Right ventricle myocardium superior (tissue), 1 donor: ENCODE results near the gene COLEC11. TPM values are rescaled to one million over a fixed set of nuclear protein-coding genes. Genes with fewer than 3 reads are reported as not detected.
"Not testable (repeated sequence)": the region's sequence is repeated elsewhere in the genome, so short reads cannot be mapped to it uniquely, and the experiment has no call there.

ENCODE experiments used
- ATAC-seq: fragments of 200-7000 bp; cut with Tn5 transposase; one replicate; pipeline ENCODE4 v1.9.1; 2020; ENCODE audit warnings: mild to moderate bottlenecking; ENCODE audit not compliant: poor library complexity
- DNase-seq: peaks from one replicate; pipeline ENCODE4 v3.0.0-alpha.2; 2020
- intact Hi-C: fragments of 100-400 bp; cut with DNase I; formaldehyde crosslinking; loops from one replicate; pipeline ENCODE4 v1.11.2; 2022
- long read RNA-seq: library from polyadenylated mRNA; unstranded; transcript quantifications from one replicate; pipeline ENCODE4 v2.0.0, GENCODE V29; 2021
- total RNA-seq: library from RNA; stranded (reverse); fragmentation: NEBNext Ultra II Directional; extraction: Animal tissue kit (Norgen Biotek cat#: 25700); gene quantifications from one replicate; pipeline ENCODE4 v1.2.1, GENCODE V29; 2021
- donor health status: DM: no; HTN: yes; CAD: no; lungs with severe emphysema.

COLEC11 gene
- total RNA-seq: 2.9 TPM
- long read RNA-seq, partial matches to known transcripts: 0 of 4 reads
- long read RNA-seq, other reads (novel, unspliced or antisense): 0 of 4 reads

DNA sequence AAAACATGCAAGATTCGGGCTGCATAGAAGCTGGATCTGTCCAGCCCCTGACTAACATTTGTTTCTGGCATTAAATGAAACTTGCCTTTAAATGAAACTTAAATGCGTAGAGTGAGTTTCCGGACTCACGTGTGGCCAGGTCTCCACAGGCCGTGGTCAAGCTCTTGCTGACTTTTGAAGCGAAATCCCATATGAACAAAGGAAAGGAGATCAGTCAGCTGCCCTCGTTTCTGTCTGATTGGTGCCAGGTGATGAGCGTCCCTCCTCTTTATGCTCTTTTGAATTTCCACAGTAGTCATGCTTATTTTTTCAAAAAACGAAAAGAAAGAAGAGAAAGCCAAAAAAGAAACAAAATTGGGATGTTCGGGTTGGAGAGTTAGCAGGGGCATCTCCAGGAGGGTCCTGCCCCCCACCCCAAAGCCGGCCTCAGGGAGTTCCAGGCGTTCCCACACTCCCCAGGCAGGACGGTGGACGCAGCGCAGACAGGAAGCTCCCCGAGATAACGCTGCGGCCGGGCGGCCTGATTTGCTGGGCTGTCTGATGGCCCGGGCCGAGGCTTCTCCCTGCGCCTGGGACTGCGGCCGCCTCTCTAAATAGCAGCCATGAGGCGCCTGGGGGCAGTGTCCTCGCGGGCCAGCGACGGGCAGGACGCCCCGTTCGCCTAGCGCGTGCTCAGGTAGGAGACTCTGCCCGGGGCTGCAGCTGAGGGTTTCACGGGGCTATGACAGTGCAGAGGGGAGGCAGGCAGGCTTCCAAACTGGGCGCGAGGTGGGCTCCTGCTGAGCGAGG, at the start of gene COLEC11:
TSS of gene COLEC11 (plus strand) at position 620 of the 789 bp plus-strand sequence. CDS start 9,229 bp downstream, outside the sequence.
- ATAC-seq (peak; percentile 96), DNase-seq (peak; percentile 76)
- intact Hi-C loops: no loop called here

DNA sequence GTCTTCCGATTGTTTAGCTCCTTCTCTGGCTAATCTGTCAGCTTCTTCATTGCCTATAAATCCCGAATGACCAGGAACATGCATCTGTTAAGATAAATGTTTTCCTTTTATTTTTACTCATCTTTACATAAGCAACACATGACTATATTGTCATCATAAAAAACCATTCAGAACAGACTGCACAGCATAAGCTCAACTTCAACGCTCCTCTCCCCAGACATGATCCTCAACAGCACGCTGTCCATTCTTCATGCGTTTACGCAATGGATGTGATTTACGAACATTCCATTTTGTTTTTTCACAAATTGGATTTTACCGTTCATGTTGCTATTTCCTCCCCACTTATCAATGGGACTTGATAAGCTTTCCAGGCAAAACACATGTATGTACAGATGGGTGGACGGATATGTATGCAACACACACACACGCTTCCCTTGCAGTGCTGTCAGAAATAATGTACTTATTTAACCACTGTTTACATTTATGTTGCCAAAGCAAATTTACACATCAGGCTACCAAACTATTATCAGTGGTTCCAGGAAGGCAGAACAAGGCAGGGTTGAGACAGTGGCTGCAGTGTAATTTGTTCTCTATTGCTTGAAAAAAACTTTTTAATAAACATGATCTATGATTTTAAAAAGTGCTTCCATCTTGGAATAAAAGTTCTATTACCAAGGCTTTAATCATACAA, 49.0 kb upstream of the COLEC11 start:
- intact Hi-C loops: no loop called here
- DNase-seq (no peak), ATAC-seq (no peak)

DNA sequence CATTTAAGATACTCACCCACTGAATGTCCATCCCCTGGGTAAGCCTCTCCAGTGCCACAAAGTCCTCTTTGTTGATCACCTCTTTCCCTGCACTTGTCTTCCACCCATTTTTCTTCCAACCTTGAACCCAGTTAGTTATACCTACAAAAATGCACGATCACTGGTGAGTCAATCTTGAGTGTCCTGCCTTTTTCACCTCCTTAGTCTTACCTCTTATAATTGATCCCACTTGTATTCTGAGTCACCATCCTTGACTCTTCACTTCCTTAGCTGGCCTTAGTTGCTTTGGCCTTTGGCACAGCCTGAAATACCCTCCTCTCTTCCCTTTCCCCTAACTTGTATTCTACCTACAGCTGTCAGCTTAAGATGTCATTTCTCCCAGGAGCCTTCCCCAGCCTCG, 47.0 kb upstream of the COLEC11 start:
- intact Hi-C loops: no loop called here
- ATAC-seq (no peak), DNase-seq (no peak)

DNA sequence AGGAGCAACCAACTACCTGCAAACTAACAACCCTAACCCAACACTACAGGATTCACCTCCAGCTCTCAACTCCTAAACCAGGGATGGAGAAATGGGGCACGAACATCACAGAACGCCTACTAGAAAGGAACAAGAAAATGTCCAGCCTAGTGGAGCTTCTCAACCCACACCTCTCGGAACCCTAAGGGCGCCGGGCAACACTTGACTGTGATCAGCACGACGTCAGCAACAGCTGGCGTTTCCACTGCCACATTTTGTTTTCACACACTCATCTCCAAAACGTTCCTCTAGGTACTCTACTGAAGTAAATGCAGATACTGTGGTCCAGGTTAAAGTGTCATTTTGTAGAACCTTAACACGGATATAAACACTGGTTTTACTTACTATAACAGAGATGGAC, 41.0 kb upstream of the COLEC11 start:
- ATAC-seq: no peak
- intact Hi-C loops: no loop called here
- no peak for DNase-seq

- ATAC-seq: no peak
- intact Hi-C loops: no loop called here
- no peak for DNase-seq
These were observed 37.2 kb upstream of the COLEC11 start for GRCh38 chr2:3557639-3558204.

- peak; percentile 99 for DNase-seq
- peak; percentile 99 for ATAC-seq
- intact Hi-C loops: no loop called here
These were observed 36.5 kb upstream of the COLEC11 start, which contains the start of gene RNASEH1 for GRCh38 chr2:3558205-3559014. RNASEH1 (minus strand) TSS chr2:3558333; CDS start chr2:3558260, 73 bp downstream.

DNA sequence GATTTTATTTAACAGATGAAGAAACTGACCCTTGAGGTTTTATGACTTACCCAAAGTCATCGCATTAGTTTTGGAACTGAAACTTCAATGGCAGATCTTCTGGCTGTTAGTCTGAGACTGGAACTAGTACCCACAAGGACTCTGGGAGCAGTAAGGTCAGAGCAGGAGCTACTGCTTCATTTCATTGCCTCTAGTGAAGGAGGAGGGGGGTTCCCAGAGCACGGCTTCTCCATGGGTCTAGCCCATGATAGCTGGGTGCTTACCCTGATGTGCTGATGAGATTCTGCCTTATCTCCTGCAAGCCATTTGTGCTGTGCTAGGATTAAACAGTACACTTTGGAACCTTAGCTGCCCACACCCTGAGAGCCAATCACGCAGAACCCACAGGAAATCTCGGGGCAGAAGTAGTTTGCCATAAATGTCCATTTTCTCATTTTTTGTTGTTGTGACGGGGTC, 31.4 kb upstream of the COLEC11 start:
- intact Hi-C loops: no loop called here
- ATAC-seq (no peak), DNase-seq (no peak)

- DNase-seq: no peak
- intact Hi-C loops: no loop called here
- no peak for ATAC-seq
These were observed 29.8 kb upstream of the COLEC11 start for GRCh38 chr2:3565117-3565516.

- DNase-seq (no peak), ATAC-seq (no peak)
- intact Hi-C loops: no loop called here
These were observed 28.1 kb upstream of the COLEC11 start for GRCh38 chr2:3566806-3567205.

DNA sequence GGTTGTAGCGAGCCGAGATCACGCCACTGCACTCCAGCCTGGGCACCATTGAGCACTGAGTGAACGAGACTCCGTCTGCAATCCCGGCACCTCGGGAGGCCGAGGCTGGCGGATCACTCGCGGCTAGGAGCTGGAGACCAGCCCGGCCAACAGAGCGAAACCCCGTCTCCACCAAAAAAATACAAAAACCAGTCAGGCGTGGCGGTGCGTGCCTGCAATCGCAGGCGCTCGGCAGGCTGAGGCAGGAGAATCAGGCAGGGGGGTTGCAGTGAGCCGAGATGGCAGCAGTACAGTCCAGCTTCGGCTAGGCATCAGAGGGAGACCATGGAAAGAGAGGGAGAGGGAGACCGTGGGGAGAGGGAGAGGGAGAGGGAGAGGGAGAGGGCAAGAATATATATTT, 25.3 kb upstream of the COLEC11 start:
- DNase-seq, ATAC-seq, intact Hi-C loops: not testable (repeated sequence)

- ATAC-seq (no peak), DNase-seq (no peak)
- intact Hi-C loops: no loop called here
These were observed 23.6 kb upstream of the COLEC11 start for GRCh38 chr2:3571284-3571683.

DNA sequence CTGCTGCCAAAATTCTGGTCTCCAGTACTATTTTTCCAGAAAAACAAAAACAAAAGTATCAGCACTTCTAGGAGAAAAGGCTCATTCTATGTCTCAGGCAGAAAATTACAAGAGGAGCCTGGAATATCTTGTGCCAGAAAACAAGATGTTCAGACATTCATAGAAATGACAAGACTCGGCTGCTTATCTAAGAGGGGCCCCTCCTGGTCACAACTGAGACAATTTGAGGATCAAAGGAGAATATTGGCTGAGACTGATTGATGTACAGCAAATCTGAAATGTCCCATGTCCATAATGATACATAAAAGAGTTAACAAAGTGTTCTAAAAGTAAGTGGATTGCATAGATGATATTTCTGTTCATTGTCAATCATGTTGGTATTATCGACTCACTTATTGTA, 22.3 kb upstream of the COLEC11 start:
- DNase-seq (no peak), ATAC-seq (no peak)
- intact Hi-C loops: no loop called here

DNA sequence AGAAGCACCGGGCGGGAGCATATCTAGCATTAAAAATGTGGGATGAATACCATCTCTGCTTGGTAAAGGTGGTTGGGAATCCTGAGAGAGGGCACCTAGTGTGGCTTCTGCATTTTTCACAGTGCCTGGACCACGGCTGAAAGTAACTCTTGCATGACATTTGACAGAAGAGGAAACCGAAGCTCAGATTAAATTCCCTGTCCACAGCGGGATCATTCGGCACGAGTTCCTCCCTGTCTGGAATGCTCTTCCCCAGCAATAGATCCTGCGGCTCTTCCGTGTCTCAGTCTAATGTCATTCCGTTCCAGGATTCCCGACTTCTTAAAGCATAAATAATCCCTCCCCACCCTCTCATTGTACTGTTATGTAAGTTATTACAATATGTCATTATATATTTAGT, 20.8 kb upstream of the COLEC11 start:
- DNase-seq (no peak), ATAC-seq (no peak)
- intact Hi-C loops: no loop called here

- DNase-seq (no peak), ATAC-seq (peak; percentile 11)
- intact Hi-C loops: no loop called here
These were observed 19.2 kb upstream of the COLEC11 start for GRCh38 chr2:3575534-3576262.

DNA sequence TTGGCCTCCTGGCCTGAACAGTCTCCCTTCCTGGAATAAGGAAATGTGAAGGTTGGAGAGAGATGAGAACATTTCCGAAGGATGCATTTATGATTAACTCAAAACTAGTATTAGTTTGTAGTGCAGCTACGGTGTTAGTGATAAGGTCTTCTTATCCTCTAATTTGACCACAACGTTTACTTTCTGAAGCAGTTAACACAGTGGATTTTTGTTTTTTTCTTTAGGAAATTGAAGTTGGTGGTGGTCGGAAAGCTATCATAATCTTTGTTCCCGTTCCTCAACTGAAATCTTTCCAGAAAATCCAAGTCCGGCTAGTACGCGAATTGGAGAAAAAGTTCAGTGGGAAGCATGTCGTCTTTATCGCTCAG, 18.7 kb upstream of the COLEC11 start:
- DNase-seq, intact Hi-C loops, ATAC-seq: not testable (repeated sequence)

DNA sequence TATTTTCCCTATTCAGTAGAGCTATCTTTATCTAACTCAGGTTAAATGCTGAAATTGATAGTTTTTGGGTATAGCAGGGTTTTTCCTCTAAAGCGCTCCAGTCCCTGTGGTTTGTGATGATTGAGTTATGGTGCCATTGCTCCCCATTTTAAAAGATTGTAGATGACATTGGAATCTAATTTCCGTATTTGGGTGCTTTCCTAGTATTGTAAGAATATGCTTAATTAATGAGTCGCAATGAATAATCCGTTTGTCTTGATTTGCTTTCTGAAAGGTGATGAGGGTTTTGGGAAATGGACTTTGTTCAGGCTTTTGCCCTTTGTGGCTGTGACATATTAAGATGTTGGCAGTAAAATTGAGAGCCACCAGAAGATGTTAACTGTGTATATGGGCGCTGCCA, 15.9 kb upstream of the COLEC11 start:
- ATAC-seq (no peak), DNase-seq (no peak)
- intact Hi-C loops: no loop called here

GRCh38 chr2:3580449-3580848, 14.5 kb upstream of the COLEC11 start:
- ATAC-seq (no peak), DNase-seq (no peak)
- intact Hi-C loops: no loop called here
